Stomach (tissue), 4 donors: ENCODE data around the gene SUSD6.

ENCODE experiments used
- CTCF ChIP-seq, 7 experiments: fragments of 450-650 bp in 4 of 7; fragments of 200-600 bp in 3 of 7; sonication (generic) in 3 of 7; IDR thresholded peaks; one replicate each; pipeline ENCODE4 v1.5.1; 2016 to 2019; ENCODE audit warnings: antibody characterized with exemption in 7 of 7, control low read depth in 2 of 7, mild to moderate bottlenecking in 1 of 7
- EP300 ChIP-seq: sonication (generic); formaldehyde crosslinking; IDR thresholded peaks from one replicate; pipeline ENCODE4 v1.6.1; 2017; ENCODE audit warnings: antibody characterized with exemption
- POLR2A ChIP-seq, 4 donors: fragments of 450-650 bp; IDR thresholded peaks; one replicate each; pipeline ENCODE4 v1.6.1; 2016; ENCODE audit warnings: antibody characterized with exemption in 4 of 4, control low read depth in 2 of 4, mild to moderate bottlenecking in 1 of 4, moderate library complexity in 1 of 4
- POLR2AphosphoS5 ChIP-seq, 3 donors: sonication (generic); formaldehyde crosslinking; IDR thresholded peaks; one replicate each; pipeline ENCODE4 v1.6.1; 2016; ENCODE audit warnings: antibody characterized with exemption in 3 of 3

- TF ChIP-seq POLR2A (IDR thresholded peaks at IDR 0.05) (no peak), CTCF (IDR thresholded peaks at IDR 0.05) (no peak), POLR2AphosphoS5 (IDR thresholded peaks at IDR 0.05) (no peak), EP300 (no peak)
These were observed 99.0 kb downstream of the SUSD6 start for GRCh38 chr14:69710378-69710777.
